ENCODE results near the gene CTRB1. TPM values are rescaled to one million over a fixed set of nuclear protein-coding genes. Genes with fewer than 3 reads are reported as not detected.
A peak's percentile ranks its signal among the peaks of the same experiment; 100 is the strongest.
"Not testable (repeated sequence)": the region's sequence is repeated elsewhere in the genome, so short reads cannot be mapped to it uniquely, and the experiment has no call there.

Gene CTRB1
- total RNA-seq, 2 donors from 2014 or later, result not detected

- ATAC-seq (no peak), DNase-seq (ENCODE audit: low spot score in 2 of 2) (no peak)
- no peaks in the 10 kb centered on the region for H3K9me3 Mint-ChIP-seq
- no peaks in the 10 kb centered on the region for H3K36me3 Mint-ChIP-seq
- no peak overlapping the region for H3K27ac Mint-ChIP-seq
Measured at GRCh38 chr16:75231570-75231969, 12.8 kb downstream of the CTRB1 start.

- no peak for DNase-seq (ENCODE audit: low spot score in 2 of 2)
- Mint-ChIP-seq H3K27ac (no peak overlapping the region), H3K36me3 (no peaks in the 10 kb centered on the region), H3K9me3 (no peaks in the 10 kb centered on the region)
- no peak for ATAC-seq
Measured at GRCh38 chr16:75233611-75233938, 14.8 kb downstream of the CTRB1 start.

DNA sequence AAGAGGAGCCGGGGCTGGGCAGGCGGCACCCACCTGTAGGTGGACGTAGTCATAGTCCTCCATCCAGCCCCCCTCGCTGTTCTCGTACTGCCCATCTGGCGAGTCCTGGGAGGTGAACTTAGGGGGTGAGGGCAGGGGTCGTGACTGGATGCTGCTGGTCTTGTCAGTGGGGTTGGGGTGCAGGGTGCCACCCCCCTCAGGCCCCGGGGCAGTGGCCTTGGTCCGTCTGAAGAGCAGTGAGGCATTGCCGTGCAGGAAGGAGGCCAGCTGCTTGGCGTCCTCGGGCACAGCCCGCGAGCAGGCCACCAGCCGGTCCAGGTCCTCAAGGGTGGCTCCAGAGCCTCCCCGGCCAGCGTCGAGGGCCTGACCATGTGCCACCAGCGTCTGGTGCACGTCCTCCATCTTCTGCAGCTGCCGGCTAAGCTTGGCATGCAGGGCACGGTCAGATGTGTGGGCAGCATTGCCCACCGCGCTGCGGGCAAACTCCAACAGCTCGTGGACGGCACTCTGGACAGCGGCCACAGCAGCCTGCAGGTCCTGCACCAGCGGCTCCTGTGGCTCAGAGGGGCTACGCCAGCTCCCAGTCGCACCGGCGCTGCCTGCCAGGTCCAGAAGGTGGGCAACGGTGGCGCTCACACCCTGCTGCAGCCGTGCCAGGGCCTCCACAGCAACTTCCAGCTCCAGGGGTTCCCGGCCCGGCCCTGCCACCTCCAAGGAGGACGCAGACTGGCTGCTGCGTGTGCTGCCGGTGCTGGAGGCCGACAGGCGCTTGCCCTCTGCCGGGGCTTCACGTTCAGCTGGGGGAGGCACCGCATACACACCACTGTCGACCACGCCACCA lies 16.3 kb downstream of the CTRB1 start:
- no peak for DNase-seq (ENCODE audit: low spot score in 2 of 2)
- Mint-ChIP-seq H3K27ac (no peak overlapping the region), H3K36me3 (no peaks in the 10 kb centered on the region), H3K9me3 (no peaks in the 10 kb centered on the region)
- ATAC-seq, result no peak

- no peak overlapping the region for H3K27ac Mint-ChIP-seq
- no peaks in the 10 kb centered on the region for H3K36me3 Mint-ChIP-seq
- ATAC-seq, result peak in 1 of 2 donors; percentile 5
- no peak for DNase-seq (ENCODE audit: low spot score in 2 of 2)
- no peaks in the 10 kb centered on the region for H3K9me3 Mint-ChIP-seq
Measured at GRCh38 chr16:75235721-75236193, 17.0 kb downstream of the CTRB1 start.

GRCh38 chr16:75236232-75236631 lies 17.4 kb downstream of the CTRB1 start:
- no peaks in the 10 kb centered on the region for H3K9me3 Mint-ChIP-seq
- no peak overlapping the region for H3K27ac Mint-ChIP-seq
- ATAC-seq, result peak; percentile 51 to 62
- DNase-seq (ENCODE audit: low spot score in 2 of 2), result no peak
- no peaks in the 10 kb centered on the region for H3K36me3 Mint-ChIP-seq

DNA sequence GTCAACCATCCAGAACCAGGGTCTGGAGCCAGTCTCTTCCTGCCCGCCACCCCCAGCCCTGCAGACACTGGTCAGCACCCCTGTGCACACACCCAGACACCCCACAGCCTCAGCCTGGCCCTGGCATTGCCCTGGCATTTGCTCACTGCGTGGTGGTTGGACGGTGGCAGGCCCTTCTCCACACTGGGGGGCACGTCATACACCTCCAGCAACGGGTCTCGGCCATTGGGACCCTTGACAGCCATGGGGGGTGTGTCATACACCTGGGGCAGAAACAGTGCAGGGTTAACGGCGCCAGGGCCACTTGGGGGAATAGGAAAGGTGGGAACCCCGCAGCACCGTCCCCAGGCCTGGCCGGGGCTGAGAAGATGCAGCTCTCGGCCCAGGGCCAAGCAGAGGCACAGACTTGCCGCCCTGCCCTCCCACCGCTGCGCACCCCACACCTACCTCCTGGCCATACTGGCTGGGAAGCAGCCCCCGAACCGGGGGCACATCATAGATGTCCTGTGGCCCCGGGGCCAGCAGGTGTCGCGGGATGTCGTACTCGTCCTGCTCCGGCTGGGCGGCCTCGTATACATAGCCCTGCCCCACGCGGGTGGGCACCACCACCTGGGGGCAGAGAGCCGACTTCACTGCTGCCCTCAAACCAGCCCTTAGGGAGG lies 18.1 kb downstream of the CTRB1 start:
- Mint-ChIP-seq H3K9me3 (no peaks in the 10 kb centered on the region), H3K36me3 (no peaks in the 10 kb centered on the region), H3K27ac (no peak overlapping the region)
- ATAC-seq, result no peak
- no peak for DNase-seq (ENCODE audit: low spot score in 2 of 2)

GRCh38 chr16:75237398-75238131 lies 18.8 kb downstream of the CTRB1 start:
- H3K27ac Mint-ChIP-seq, result no peak overlapping the region
- no peak for DNase-seq (ENCODE audit: low spot score in 2 of 2)
- ATAC-seq, result no peak
- H3K36me3 Mint-ChIP-seq, result no peaks in the 10 kb centered on the region
- H3K9me3 Mint-ChIP-seq, result no peaks in the 10 kb centered on the region

DNA sequence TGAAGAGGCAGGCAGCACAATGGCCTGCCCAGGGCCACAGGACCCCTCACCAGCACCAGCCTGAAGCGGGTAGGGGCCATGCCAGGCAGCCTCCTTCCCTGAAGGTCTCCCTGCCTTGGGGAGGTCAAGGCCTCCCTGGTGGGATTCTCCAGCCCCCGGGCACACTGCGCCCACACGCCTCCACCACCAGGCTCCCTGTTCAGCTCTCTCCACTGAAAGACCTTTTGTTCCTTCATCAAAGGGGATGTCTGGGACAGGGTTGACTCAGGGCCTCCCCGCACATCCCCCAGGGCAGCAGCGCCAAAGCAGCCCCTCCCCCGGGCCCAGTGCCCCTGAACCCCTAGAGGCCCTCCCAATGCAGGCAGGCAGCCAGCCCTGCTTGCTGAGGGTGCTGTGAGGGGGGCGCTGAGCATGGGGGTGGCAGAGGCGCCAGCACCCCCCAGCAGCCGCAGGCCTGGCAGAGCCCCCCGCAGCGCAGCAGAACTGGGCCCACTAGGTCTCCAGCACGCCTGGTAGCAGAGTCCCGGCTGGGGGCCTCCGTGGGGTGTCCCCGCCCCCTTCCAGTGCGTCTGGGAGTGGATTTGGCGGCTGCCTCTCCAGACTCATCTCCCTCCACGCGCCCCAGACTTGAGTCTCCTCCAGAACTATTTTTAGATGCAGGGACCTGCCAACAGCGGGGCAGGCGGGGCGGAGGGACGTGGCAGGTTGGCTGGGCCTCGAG lies 19.5 kb downstream of the CTRB1 start:
- H3K9me3 Mint-ChIP-seq, result no peaks in the 10 kb centered on the region
- DNase-seq (ENCODE audit: low spot score in 2 of 2), result no peak
- H3K36me3 Mint-ChIP-seq, result no peaks in the 10 kb centered on the region
- no peak overlapping the region for H3K27ac Mint-ChIP-seq
- ATAC-seq, result no peak

- Mint-ChIP-seq H3K27ac (no peak overlapping the region), H3K9me3 (no peaks in the 10 kb centered on the region), H3K36me3 (no peaks in the 10 kb centered on the region)
- ATAC-seq, result no peak
- DNase-seq (ENCODE audit: low spot score in 2 of 2), result no peak
Measured at GRCh38 chr16:75238853-75239541, 20.2 kb downstream of the CTRB1 start.

- H3K36me3 Mint-ChIP-seq, result no peaks in the 10 kb centered on the region
- no peaks in the 10 kb centered on the region for H3K9me3 Mint-ChIP-seq
- no peak overlapping the region for H3K27ac Mint-ChIP-seq
- DNase-seq (ENCODE audit: low spot score in 2 of 2), result no peak
- ATAC-seq, result no peak
Measured at GRCh38 chr16:75239542-75240122, 20.8 kb downstream of the CTRB1 start.

DNA sequence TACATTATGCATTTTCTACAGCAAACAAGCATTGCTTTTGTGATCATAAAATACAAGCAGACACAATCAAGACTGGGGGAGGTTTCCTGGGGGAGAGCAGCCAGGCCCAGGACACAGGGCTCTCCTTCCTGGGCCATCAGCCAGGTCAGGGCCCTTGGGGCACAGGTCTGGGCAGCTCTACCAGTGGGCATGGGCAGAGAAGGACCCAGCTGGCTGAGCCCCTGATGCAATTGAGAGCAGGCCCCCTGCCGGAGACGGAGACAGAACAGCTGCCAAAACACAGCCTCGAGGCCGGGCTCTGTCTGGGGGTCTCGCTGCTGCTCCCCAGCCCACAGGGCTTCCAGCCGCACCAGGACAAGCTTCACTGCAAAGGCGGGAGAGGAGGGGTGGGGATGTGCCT lies 21.8 kb downstream of the CTRB1 start:
- not testable (repeated sequence) for DNase-seq (ENCODE audit: low spot score in 2 of 2); ATAC-seq; H3K36me3 Mint-ChIP-seq; H3K9me3 Mint-ChIP-seq; H3K27ac Mint-ChIP-seq

GRCh38 chr16:75241412-75241811 lies 22.6 kb downstream of the CTRB1 start:
- ATAC-seq (no peak), DNase-seq (ENCODE audit: low spot score in 2 of 2) (no peak)
- Mint-ChIP-seq H3K36me3 (no peaks in the 10 kb centered on the region), H3K9me3 (no peaks in the 10 kb centered on the region), H3K27ac (no peak overlapping the region)

GRCh38 chr16:75241955-75242354 lies 23.2 kb downstream of the CTRB1 start:
- ATAC-seq (no peak), DNase-seq (ENCODE audit: low spot score in 2 of 2) (no peak)
- Mint-ChIP-seq H3K36me3 (no peaks in the 10 kb centered on the region), H3K27ac (no peak overlapping the region), H3K9me3 (no peaks in the 10 kb centered on the region)

- ATAC-seq; DNase-seq (ENCODE audit: low spot score in 2 of 2); H3K36me3 Mint-ChIP-seq; H3K9me3 Mint-ChIP-seq; H3K27ac Mint-ChIP-seq: not testable (repeated sequence)
Measured at GRCh38 chr16:75242436-75243078, 23.8 kb downstream of the CTRB1 start.

- no peak for ATAC-seq
- H3K36me3 Mint-ChIP-seq, result no peaks in the 10 kb centered on the region
Measured at GRCh38 chr16:75243667-75244224, 25.0 kb downstream of the CTRB1 start.

More at GRCh38 chr16:75243667-75244224, 25.0 kb downstream of the CTRB1 start:
- Mint-ChIP-seq H3K27ac (no peak overlapping the region), H3K9me3 (no peaks in the 10 kb centered on the region)
- DNase-seq (ENCODE audit: low spot score in 2 of 2), result no peak

All from activated naive CD4-positive, alpha-beta T cell treated with anti-CD3 and anti-CD28 coated beads, Interleukin-2, amount 50 U/mL, for 72 hours (primary cell).